Upper lobe of left lung (tissue), 4 donors: ENCODE results near the gene GLRX5.

Experiments used
- CTCF ChIP-seq, 6 experiments: fragments of 450-650 bp in 4 of 6; fragments of 200-600 bp in 2 of 6; sonication (generic) in 2 of 6; IDR thresholded peaks; one replicate each; pipeline ENCODE4 v1.5.1; 2016 to 2019; ENCODE audit warnings: antibody characterized with exemption in 6 of 6
- POLR2A ChIP-seq, 4 donors: fragments of 450-650 bp; IDR thresholded peaks; one replicate each; pipeline ENCODE4 v1.5.1; 2016 to 2017; ENCODE audit warnings: antibody characterized with exemption in 4 of 4, mild to moderate bottlenecking in 2 of 4
- POLR2AphosphoS5 ChIP-seq, 2 donors: sonication (generic); formaldehyde crosslinking; IDR thresholded peaks; one replicate each; pipeline ENCODE4 v1.5.1; 2017; ENCODE audit warnings: antibody characterized with exemption in 2 of 2

DNA sequence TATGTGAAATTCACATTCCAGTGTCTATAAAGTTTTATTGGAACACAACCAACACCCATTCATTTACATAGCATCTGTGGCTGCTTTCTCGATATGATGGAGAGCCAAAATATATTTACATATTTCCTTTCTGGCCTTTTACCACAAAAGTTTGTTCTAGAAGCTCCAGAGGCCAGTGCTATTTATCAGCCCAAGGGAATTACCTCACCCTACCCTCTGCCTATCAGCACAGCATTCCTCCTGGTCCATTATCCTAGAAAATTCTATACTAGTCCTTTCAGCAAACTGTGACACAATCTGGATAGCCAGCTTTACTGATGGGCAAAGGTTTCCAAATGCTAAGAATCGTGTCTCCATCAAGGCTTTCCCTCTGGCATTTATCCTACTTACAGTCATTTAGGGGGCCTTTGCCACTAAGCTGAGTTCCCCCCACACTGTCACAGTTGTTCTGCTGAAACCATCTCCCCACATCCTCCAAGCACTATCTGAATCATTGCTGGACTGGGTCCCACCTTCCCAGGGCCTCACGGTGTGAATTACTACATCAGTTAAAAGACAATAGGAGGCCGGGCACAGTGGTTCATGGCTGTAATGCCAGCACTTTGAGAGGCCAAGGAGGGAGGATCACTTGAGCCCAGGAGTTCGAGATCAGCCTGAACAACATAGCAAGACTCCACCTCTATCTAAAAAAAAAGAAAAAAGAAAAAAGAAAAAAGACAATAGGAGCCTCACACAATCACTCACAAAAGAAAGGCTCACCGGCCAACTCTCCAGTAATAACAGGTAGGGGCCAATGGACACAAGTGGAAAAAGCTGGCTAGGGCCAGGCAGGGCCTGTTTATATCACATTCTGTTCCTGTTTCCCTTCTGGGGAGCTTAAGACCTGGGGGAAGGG lies 30.5 kb upstream of the GLRX5 start:
- TF ChIP-seq CTCF (IDR thresholded peaks at IDR 0.05) (no peak), POLR2A (IDR thresholded peaks at IDR 0.05) (no peak), POLR2AphosphoS5 (IDR thresholded peaks at IDR 0.05) (no peak)
